Spleen (tissue), 11 donors: ENCODE data around the gene TCEANC2. TPM values are rescaled to one million over a fixed set of nuclear protein-coding genes. Genes with fewer than 3 reads are reported as not detected.

Experiments used
- DNase-seq: peaks from one replicate; pipeline ENCODE4 v3.0.0-alpha.2; 2020
- H3K27ac ChIP-seq, 8 donors: fragments of 200-600 bp; sonication (generic) in 7 of 8; 1 replicate in 4 of 8; 2 replicates in 4 of 8; pipeline versions ENCODE4 v1.5.0 to v1.8.0; 2016 to 2021; ENCODE audit warnings: inconsistent platforms in 4 of 8, mild to moderate bottlenecking in 4 of 8, moderate library complexity in 1 of 8
- H3K27me3 ChIP-seq, 7 donors: fragments of 200-600 bp; sonication (generic) in 6 of 7; replicated peaks in 1 of 7; 1 replicate in 4 of 7; 2 replicates in 3 of 7; pipeline versions ENCODE4 v1.5.0 to v1.8.0; 2016 to 2021; ENCODE audit warnings: inconsistent platforms in 3 of 7, mild to moderate bottlenecking in 1 of 7
- H3K36me3 ChIP-seq, 6 donors: fragments of 200-600 bp; sonication (generic) in 5 of 6; 1 replicate in 4 of 6; 2 replicates in 2 of 6; pipeline versions ENCODE4 v1.5.0 to v1.8.0; 2016 to 2021; ENCODE audit warnings: inconsistent platforms in 2 of 6
- H3K4me1 ChIP-seq, 6 donors: fragments of 200-600 bp; sonication (generic) in 5 of 6; 1 replicate in 3 of 6; 2 replicates in 3 of 6; pipeline versions ENCODE4 v1.5.0 to v1.8.0; 2016 to 2021; ENCODE audit warnings: inconsistent platforms in 3 of 6
- H3K4me3 ChIP-seq, 8 donors: fragments of 200-600 bp; sonication (generic) in 7 of 8; 1 replicate in 4 of 8; 2 replicates in 4 of 8; pipeline versions ENCODE4 v1.5.0 to v1.8.0; 2016 to 2021; ENCODE audit warnings: inconsistent platforms in 4 of 8, mild to moderate bottlenecking in 4 of 8, moderate library complexity in 2 of 8
- H3K9me3 ChIP-seq, 8 donors: fragments of 200-600 bp; sonication (generic) in 7 of 8; 1 replicate in 4 of 8; 2 replicates in 4 of 8; pipeline versions ENCODE4 v1.5.0 to v1.8.0; 2016 to 2021; ENCODE audit warnings: inconsistent platforms in 4 of 8
- CTCF ChIP-seq, 11 experiments: fragments of 200-600 bp in 7 of 11; fragments of 450-650 bp in 4 of 11; sonication (generic) in 4 of 11; IDR thresholded peaks in 8 of 11; conservative IDR thresholded peaks in 3 of 11; 1 replicate in 7 of 11; 2 replicates in 4 of 11; pipeline versions ENCODE4 v1.4.0 to v1.8.0; 2016 to 2021; ENCODE audit warnings: antibody characterized with exemption in 11 of 11, inconsistent platforms in 4 of 11, mild to moderate bottlenecking in 1 of 11
- POLR2A ChIP-seq, 3 donors: fragments of 450-650 bp; IDR thresholded peaks; one replicate each; pipeline ENCODE4 v1.5.1; 2017; ENCODE audit warnings: antibody characterized with exemption in 3 of 3, mild to moderate bottlenecking in 1 of 3
- POLR2AphosphoS5 ChIP-seq, 3 donors: sonication (generic); formaldehyde crosslinking; IDR thresholded peaks; one replicate each; pipeline ENCODE4 v1.5.1; 2017; ENCODE audit warnings: antibody characterized with exemption in 3 of 3
- WGBS, 5 donors: extraction: QIAGEN DNeasy Blood & Tissue Kit in 3 of 5; methylation state at CpG; one replicate each; pipeline versions ENCODE4 v1.1.5 to v1.1.7; 2013 to 2018; 5-methylcytosine and 5-hydroxymethylcytosine counted together
- intact Hi-C: fragments of 100-400 bp; cut with DNase I; formaldehyde crosslinking; loops from one replicate; pipeline ENCODE4 v1.15.0; 2023; ENCODE audit warnings: low total_unique reads
- polyA plus RNA-seq, 3 donors: library from polyadenylated mRNA; stranded (reverse); fragments of 200-250 nt; gene quantifications; one replicate each; pipeline ENCODE4 v1.2.1, GENCODE V29; 2013
- total RNA-seq, 7 donors: library from RNA; depleted of rRNA in 3 of 7; stranded (reverse); fragments of >200 nt in 3 of 7; fragmentation: NEBNext Ultra II Directional in 4 of 7; extraction: Animal tissue kit (Norgen Biotek cat#: 25700) in 4 of 7; gene quantifications; one replicate each; pipeline versions ENCODE4 v1.1.0 to v1.2.1, GENCODE V29; 2016 to 2021
- donor health status: healthy with polysubstance abuse.
- donor health status: DM: no; HTN: no; CAD: no; lungs with moderate emphysema.
- donor health status: DM: no; HTN: no; CAD: no.
- donor health status: Bipolar disorder and iron deficiency.
- donor health status: healthy.
- donor health status: DM: no; HTN: no; CAD: no.
- donor health status: DM: yes; HTN: yes; CAD: no.

Gene TCEANC2
- total and polyA plus RNA-seq, 10 donors, result 1.9 to 12.7 (median 6.4) TPM

- Histone ChIP-seq H3K27me3 (peaks cover 0 to 10% (median 0%) of the 10 kb centered on the region in 7 donors), H3K27ac (no peak overlapping the region), H3K36me3 (no peaks in the 10 kb centered on the region), H3K9me3 (no peaks in the 10 kb centered on the region), H3K4me3 (no peak overlapping the region), H3K4me1 (peaks cover 0 to 14% (median 7%) of the 10 kb centered on the region in 6 donors)
- WGBS, 5 donors, result 91 to 96% (median 92%) methylated on average over 3 of the region's 3 CpGs
- no peak for TF ChIP-seq POLR2AphosphoS5 (IDR thresholded peaks at IDR 0.05)
- TF ChIP-seq POLR2A (IDR thresholded peaks at IDR 0.05), result no peak
- no peak for TF ChIP-seq CTCF (IDR thresholded peaks at IDR 0.05 in 8 of 11, conservative IDR thresholded peaks at IDR 0.05 in 3 of 11)
- intact Hi-C loops, result no loop called here
- DNase-seq, result no peak
These were observed 72.9 kb downstream of the TCEANC2 start for GRCh38 chr1:54126271-54126815.

- no peaks in the 10 kb centered on the region for H3K27me3 ChIP-seq
- DNase-seq, result peak; percentile 34
These were observed 74.3 kb downstream of the TCEANC2 start for GRCh38 chr1:54127594-54128300.

GRCh38 chr1:54129858-54130257 lies 76.5 kb downstream of the TCEANC2 start:
- no peaks in the 10 kb centered on the region for H3K36me3 ChIP-seq
- no peak for TF ChIP-seq POLR2AphosphoS5 (IDR thresholded peaks at IDR 0.05)
- TF ChIP-seq POLR2A (IDR thresholded peaks at IDR 0.05), result no peak
- no peak for TF ChIP-seq CTCF (IDR thresholded peaks at IDR 0.05 in 8 of 11, conservative IDR thresholded peaks at IDR 0.05 in 3 of 11)
- peak; percentile 19 for DNase-seq
- H3K4me1 ChIP-seq, result no peaks in the 10 kb centered on the region
- no peaks in the 10 kb centered on the region for H3K27me3 ChIP-seq
- 75 to 92% (median 80%) methylated on average over 2 of the region's 2 CpGs for WGBS, 5 donors
- no peak overlapping the region for H3K27ac ChIP-seq
- H3K9me3 ChIP-seq, result no peaks in the 10 kb centered on the region
- intact Hi-C loops, result no loop called here
- H3K4me3 ChIP-seq, result no peak overlapping the region

More at GRCh38 chr1:54127594-54128300, 74.3 kb downstream of the TCEANC2 start:
- no peaks in the 10 kb centered on the region for H3K36me3 ChIP-seq
- intact Hi-C loops, result no loop called here
- H3K9me3 ChIP-seq, result no peaks in the 10 kb centered on the region
- peaks cover 0 to 6% (median 0%) of the 10 kb centered on the region in 6 donors for H3K4me1 ChIP-seq
- no peak overlapping the region for H3K27ac ChIP-seq
- TF ChIP-seq POLR2A (IDR thresholded peaks at IDR 0.05), result no peak
- H3K4me3 ChIP-seq, result no peak overlapping the region
- WGBS, 5 donors, result 74 to 86% (median 77%) methylated on average over 7 of the region's 7 CpGs

GRCh38 chr1:54131419-54131818 lies 78.0 kb downstream of the TCEANC2 start:
- Histone ChIP-seq H3K27ac (no peak overlapping the region), H3K4me3 (no peak overlapping the region), H3K27me3 (no peaks in the 10 kb centered on the region), H3K9me3 (no peaks in the 10 kb centered on the region), H3K4me1 (peaks cover 0 to 11% (median 2%) of the 10 kb centered on the region in 6 donors), H3K36me3 (no peaks in the 10 kb centered on the region)
- no peak for DNase-seq
- 70 to 92% (median 78%) methylated on average over 2 of the region's 2 CpGs for WGBS, 5 donors
- intact Hi-C loops, result no loop called here
- TF ChIP-seq CTCF (IDR thresholded peaks at IDR 0.05 in 8 of 11, conservative IDR thresholded peaks at IDR 0.05 in 3 of 11) (no peak), POLR2AphosphoS5 (IDR thresholded peaks at IDR 0.05) (no peak), POLR2A (IDR thresholded peaks at IDR 0.05) (no peak)
